Stimulated activated CD4-positive, alpha-beta T cell treated with anti-CD3 and anti-CD28 coated beads, Interleukin-1b, Interleukin-23, amount 100 ng/mL, for 4 hours (primary cell): Measurements from ENCODE around the gene PPARD.
"Not testable (repeated sequence)": the region's sequence is repeated elsewhere in the genome, so short reads cannot be mapped to it uniquely, and the experiment has no call there.

Experiments
- DNase-seq, 2 donors: peaks; one replicate each; pipeline ENCODE4 v3.0.0-alpha.2; 2020; ENCODE audit warnings: low read depth in 2 of 2

PPARD gene

GRCh38 chr6:35342258-35343091 lies at the start of gene PPARD:
Gene PPARD, plus strand, starts transcription at chr6:35342558. Its CDS starts 68,530 bp downstream, at chr6:35411088.
- DNase-seq: peak; percentile 97 to 98

- no peak for DNase-seq
Measured at GRCh38 chr6:35293681-35294080, 48.7 kb upstream of the PPARD start.

GRCh38 chr6:35294308-35294945 lies 47.9 kb upstream of the PPARD start:
- DNase-seq: peak in 1 of 2 donors; percentile 46

- DNase-seq: no peak
Measured at GRCh38 chr6:35295036-35295435, 47.3 kb upstream of the PPARD start.

GRCh38 chr6:35295521-35296315 lies 46.6 kb upstream of the PPARD start:
- DNase-seq: no peak

GRCh38 chr6:35296931-35297600 lies 45.3 kb upstream of the PPARD start:
- no peak for DNase-seq

- DNase-seq: peak; percentile 75 to 80
Measured at GRCh38 chr6:35297601-35298481, 44.5 kb upstream of the PPARD start, which contains the start of gene DEF6. Gene DEF6, plus strand, starts transcription at chr6:35297818. Its CDS starts 39 bp downstream, at chr6:35297857.

GRCh38 chr6:35298625-35299140 lies 43.7 kb upstream of the PPARD start:
- DNase-seq: no peak

- DNase-seq: no peak
Measured at GRCh38 chr6:35299674-35300073, 42.7 kb upstream of the PPARD start.

GRCh38 chr6:35300848-35301247 lies 41.5 kb upstream of the PPARD start:
- no peak for DNase-seq

GRCh38 chr6:35302604-35303241 lies 39.6 kb upstream of the PPARD start:
- peak; percentile 64 to 75 for DNase-seq

GRCh38 chr6:35304299-35304698 lies 38.1 kb upstream of the PPARD start:
- DNase-seq: no peak

- no peak for DNase-seq
Measured at GRCh38 chr6:35305117-35305516, 37.2 kb upstream of the PPARD start.

- not testable (repeated sequence) for DNase-seq
Measured at GRCh38 chr6:35307138-35307537, 35.2 kb upstream of the PPARD start.

- not testable (repeated sequence) for DNase-seq
Measured at GRCh38 chr6:35308543-35308942, 33.8 kb upstream of the PPARD start.

- no peak for DNase-seq
Measured at GRCh38 chr6:35309611-35310264, 32.6 kb upstream of the PPARD start.

GRCh38 chr6:35310265-35310831 lies 32.0 kb upstream of the PPARD start:
- DNase-seq: no peak

GRCh38 chr6:35311390-35312075 lies 30.8 kb upstream of the PPARD start:
- peak in 1 of 2 donors; percentile 32 for DNase-seq
